Activated effector memory CD4-positive, alpha-beta T cell treated with Interleukin-2 at 50 U/mL for 16 hours (primary cell): ENCODE measurements around the gene LACRT.

ENCODE experiments used
- DNase-seq: peaks from one replicate; pipeline ENCODE4 v3.0.0-alpha.2; 2020

Gene LACRT

GRCh38 chr12:54631988-54632728, 2.5 kb downstream of the LACRT start:
- no peak for DNase-seq

GRCh38 chr12:54631551-54631950, 3.1 kb downstream of the LACRT start:
- DNase-seq: no peak

GRCh38 chr12:54629925-54630324, 4.8 kb downstream of the LACRT start:
- DNase-seq: no peak

- DNase-seq: no peak
These were observed 6.4 kb downstream of the LACRT start for GRCh38 chr12:54628186-54628846.

GRCh38 chr12:54627304-54627703, 7.4 kb downstream of the LACRT start:
- DNase-seq: no peak

- no peak for DNase-seq
These were observed 9.1 kb downstream of the LACRT start for GRCh38 chr12:54625598-54625997.

GRCh38 chr12:54624315-54625279, 10.1 kb downstream of the LACRT start:
- no peak for DNase-seq

GRCh38 chr12:54622463-54623183, 12.1 kb downstream of the LACRT start:
- no peak for DNase-seq

GRCh38 chr12:54616933-54617680, 17.6 kb downstream of the LACRT start:
- no peak for DNase-seq

- DNase-seq: no peak
These were observed 22.4 kb downstream of the LACRT start for GRCh38 chr12:54612225-54612750.

- no peak for DNase-seq
These were observed 23.0 kb downstream of the LACRT start for GRCh38 chr12:54611715-54612149.

GRCh38 chr12:54608769-54609168, 25.9 kb downstream of the LACRT start:
- no peak for DNase-seq

GRCh38 chr12:54608156-54608555, 26.5 kb downstream of the LACRT start:
- DNase-seq: no peak

- no peak for DNase-seq
These were observed 28.1 kb downstream of the LACRT start for GRCh38 chr12:54606556-54606955.

- DNase-seq: no peak
These were observed 29.3 kb downstream of the LACRT start for GRCh38 chr12:54605138-54605970.

- DNase-seq: no peak
These were observed 30.3 kb downstream of the LACRT start for GRCh38 chr12:54604436-54604835.

GRCh38 chr12:54603872-54604271, 30.8 kb downstream of the LACRT start:
- DNase-seq: no peak

GRCh38 chr12:54603173-54603814, 31.4 kb downstream of the LACRT start:
- peak; percentile 49 for DNase-seq

GRCh38 chr12:54602661-54603060, 32.0 kb downstream of the LACRT start:
- no peak for DNase-seq

GRCh38 chr12:54601841-54602240, 32.9 kb downstream of the LACRT start:
- no peak for DNase-seq
